Peyer's patch (tissue), 4 donors: ENCODE data around the gene SLC6A3.

Experiments used
- POLR2A ChIP-seq, 2 donors: fragments of 450-650 bp; IDR thresholded peaks; one replicate each; pipeline ENCODE4 v1.5.1; 2017; ENCODE audit warnings: antibody characterized with exemption in 2 of 2, mild to moderate bottlenecking in 2 of 2, moderate library complexity in 2 of 2
- TF ChIP-seq, protein P1 (sequence below), 6 experiments: fragments of 450-650 bp in 4 of 6; fragments of 200-600 bp in 2 of 6; sonication (generic) in 1 of 6; IDR thresholded peaks; one replicate each; pipeline ENCODE4 v1.5.1; 2017 to 2019; ENCODE audit warnings: antibody characterized with exemption in 6 of 6, mild to moderate bottlenecking in 3 of 6, moderate library complexity in 1 of 6

DNA sequence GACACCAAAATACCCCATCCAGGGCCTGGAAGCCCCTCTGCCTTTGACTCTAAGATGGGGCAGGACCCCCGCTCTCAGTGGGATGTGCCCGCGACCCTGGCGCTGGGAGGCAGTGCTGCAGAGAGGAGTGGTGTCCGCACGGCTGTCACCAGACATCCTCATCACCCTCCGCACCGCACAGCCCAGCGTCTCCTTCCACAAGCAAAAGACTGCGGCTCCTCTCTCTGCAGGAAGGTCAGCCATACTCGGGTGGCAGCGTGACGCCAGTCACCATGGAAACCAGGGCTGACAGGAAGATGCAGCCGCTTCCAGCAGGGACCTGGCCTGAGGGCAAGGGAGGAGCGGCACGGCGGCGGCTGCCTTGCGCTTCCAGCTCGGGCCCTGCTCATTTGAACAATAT lies 17.1 kb upstream of the SLC6A3 start:
- TF ChIP-seq, protein P1, sequence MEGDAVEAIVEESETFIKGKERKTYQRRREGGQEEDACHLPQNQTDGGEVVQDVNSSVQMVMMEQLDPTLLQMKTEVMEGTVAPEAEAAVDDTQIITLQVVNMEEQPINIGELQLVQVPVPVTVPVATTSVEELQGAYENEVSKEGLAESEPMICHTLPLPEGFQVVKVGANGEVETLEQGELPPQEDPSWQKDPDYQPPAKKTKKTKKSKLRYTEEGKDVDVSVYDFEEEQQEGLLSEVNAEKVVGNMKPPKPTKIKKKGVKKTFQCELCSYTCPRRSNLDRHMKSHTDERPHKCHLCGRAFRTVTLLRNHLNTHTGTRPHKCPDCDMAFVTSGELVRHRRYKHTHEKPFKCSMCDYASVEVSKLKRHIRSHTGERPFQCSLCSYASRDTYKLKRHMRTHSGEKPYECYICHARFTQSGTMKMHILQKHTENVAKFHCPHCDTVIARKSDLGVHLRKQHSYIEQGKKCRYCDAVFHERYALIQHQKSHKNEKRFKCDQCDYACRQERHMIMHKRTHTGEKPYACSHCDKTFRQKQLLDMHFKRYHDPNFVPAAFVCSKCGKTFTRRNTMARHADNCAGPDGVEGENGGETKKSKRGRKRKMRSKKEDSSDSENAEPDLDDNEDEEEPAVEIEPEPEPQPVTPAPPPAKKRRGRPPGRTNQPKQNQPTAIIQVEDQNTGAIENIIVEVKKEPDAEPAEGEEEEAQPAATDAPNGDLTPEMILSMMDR (IDR thresholded peaks at IDR 0.05), result no peak
- TF ChIP-seq POLR2A (IDR thresholded peaks at IDR 0.05), result no peak
